DND-41 (cell line): Measurements from ENCODE around the gene TRANK1.

Source experiments
- ATAC-seq: fragments of 200-7000 bp; cut with Tn5 transposase; 3 replicates; pipeline ENCODE4 v1.9.1; 2021; ENCODE audit warnings: low read depth; ENCODE audit not compliant: insufficient read depth
- DNase-seq: peaks from one replicate; pipeline ENCODE4 v3.0.0-alpha.2; 2020
- H2AFZ ChIP-seq: 2 replicates; pipeline ENCODE4 v1.6.0; 2012; ENCODE audit warnings: low read depth, low read length
- H3K27ac ChIP-seq: 2 replicates; pipeline ENCODE4 v1.5.1; 2012; ENCODE audit warnings: low read length, inconsistent platforms
- H3K27me3 ChIP-seq: fragments of 200-600 bp; sonication (generic); 2 replicates; pipeline ENCODE4 v1.6.0; 2012; ENCODE audit warnings: low read length, mild to moderate bottlenecking, inconsistent platforms; ENCODE audit not compliant: insufficient read depth, poor library complexity
- H3K36me3 ChIP-seq: 2 replicates; pipeline ENCODE4 v1.5.1; 2012; ENCODE audit warnings: low read length, inconsistent platforms; ENCODE audit not compliant: insufficient read depth
- H3K4me1 ChIP-seq: 2 replicates; pipeline ENCODE4 v1.5.1; 2012; ENCODE audit warnings: mild to moderate bottlenecking, low read length; ENCODE audit not compliant: insufficient read depth
- H3K4me2 ChIP-seq: 2 replicates; pipeline ENCODE4 v1.6.0; 2012; ENCODE audit warnings: mild to moderate bottlenecking, moderate library complexity, low read length, inconsistent platforms; ENCODE audit not compliant: insufficient read depth
- H3K4me3 ChIP-seq, 2 experiments: fragments of 200-600 bp in 1 of 2; shearing (Covaris generic) in 1 of 2; 2 replicates each; pipeline ENCODE4 v1.5.1; 2012 to 2016; ENCODE audit warnings: inconsistent platforms in 2 of 2, low read length in 2 of 2, mild to moderate bottlenecking in 2 of 2, low read depth in 1 of 2, moderate library complexity in 1 of 2
- H3K79me2 ChIP-seq: 2 replicates; pipeline ENCODE4 v1.6.0; 2012; ENCODE audit warnings: low read length, inconsistent platforms; ENCODE audit not compliant: insufficient read depth
- H3K9ac ChIP-seq: 2 replicates; pipeline ENCODE4 v1.6.0; 2012; ENCODE audit warnings: low read depth, mild to moderate bottlenecking, inconsistent platforms, low read length, moderate library complexity
- H3K9me3 ChIP-seq: 2 replicates; pipeline ENCODE4 v1.5.1; 2012; ENCODE audit warnings: low read length, moderate library complexity, mild to moderate bottlenecking, inconsistent platforms; ENCODE audit not compliant: insufficient read depth, severe bottlenecking
- H4K20me1 ChIP-seq: 2 replicates; pipeline ENCODE4 v1.6.0; 2012; ENCODE audit warnings: low read length; ENCODE audit not compliant: insufficient read depth
- EZH2 ChIP-seq: IDR thresholded peaks from 3 replicates; pipeline ENCODE4 v1.6.1; 2012; ENCODE audit warnings: borderline replicate concordance, low read depth, mild to moderate bottlenecking, moderate library complexity, low read length, inconsistent platforms; ENCODE audit not compliant: severe bottlenecking
- TF ChIP-seq, protein P1 (sequence below): IDR thresholded peaks from 2 replicates; pipeline ENCODE4 v1.5.1; 2012; ENCODE audit warnings: borderline replicate concordance, low read length, moderate library complexity, mild to moderate bottlenecking; ENCODE audit not compliant: poor library complexity, severe bottlenecking; ENCODE audit errors: extremely low read depth

Gene TRANK1

DNA sequence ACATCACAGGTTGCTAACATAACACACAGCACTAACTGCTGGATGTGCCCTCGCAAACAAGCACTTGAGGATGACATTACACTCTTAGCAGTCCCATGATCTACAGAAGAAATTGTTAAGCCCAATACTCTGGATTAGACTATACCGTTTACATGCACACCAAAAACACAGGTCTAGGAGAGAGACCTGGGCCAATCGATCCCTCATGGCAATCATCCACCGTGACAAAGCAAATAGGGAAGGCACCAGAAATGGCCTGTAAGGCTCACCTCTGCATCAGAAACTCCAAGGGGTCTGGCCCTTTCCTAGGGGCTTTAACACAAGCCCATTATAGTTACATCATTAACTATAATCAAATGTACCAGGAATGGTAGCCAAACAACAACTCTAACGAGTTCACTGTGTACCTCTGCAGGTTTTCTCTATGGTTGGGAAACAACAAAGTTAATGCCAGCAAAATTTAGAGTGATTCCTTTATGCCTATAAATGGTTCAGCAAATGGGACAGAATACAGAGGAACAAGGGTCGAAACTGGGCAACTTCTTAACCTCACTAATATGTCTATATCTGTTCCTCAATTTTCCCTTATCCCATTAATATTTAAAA is 18.5 kb downstream of the TRANK1 start:
- no peak overlapping the region for H2AFZ ChIP-seq

GRCh38 chr3:36924744-36925521 is 19.9 kb downstream of the TRANK1 start:
- Histone ChIP-seq H3K27ac (no peak overlapping the region), H3K4me3 (no peak overlapping the region), H4K20me1 (no peaks in the 10 kb centered on the region), H3K27me3 (no peaks in the 10 kb centered on the region), H2AFZ (no peak overlapping the region), H3K9me3 (peaks cover 7% of the 10 kb centered on the region), H3K79me2 (no peaks in the 10 kb centered on the region), H3K4me1 (peaks cover 5% of the 10 kb centered on the region; the same call in 1 of the 2 replicates), H3K36me3 (no peaks in the 10 kb centered on the region), H3K4me2 (no peak overlapping the region), H3K9ac (no peak overlapping the region)
- TF ChIP-seq, protein P1, sequence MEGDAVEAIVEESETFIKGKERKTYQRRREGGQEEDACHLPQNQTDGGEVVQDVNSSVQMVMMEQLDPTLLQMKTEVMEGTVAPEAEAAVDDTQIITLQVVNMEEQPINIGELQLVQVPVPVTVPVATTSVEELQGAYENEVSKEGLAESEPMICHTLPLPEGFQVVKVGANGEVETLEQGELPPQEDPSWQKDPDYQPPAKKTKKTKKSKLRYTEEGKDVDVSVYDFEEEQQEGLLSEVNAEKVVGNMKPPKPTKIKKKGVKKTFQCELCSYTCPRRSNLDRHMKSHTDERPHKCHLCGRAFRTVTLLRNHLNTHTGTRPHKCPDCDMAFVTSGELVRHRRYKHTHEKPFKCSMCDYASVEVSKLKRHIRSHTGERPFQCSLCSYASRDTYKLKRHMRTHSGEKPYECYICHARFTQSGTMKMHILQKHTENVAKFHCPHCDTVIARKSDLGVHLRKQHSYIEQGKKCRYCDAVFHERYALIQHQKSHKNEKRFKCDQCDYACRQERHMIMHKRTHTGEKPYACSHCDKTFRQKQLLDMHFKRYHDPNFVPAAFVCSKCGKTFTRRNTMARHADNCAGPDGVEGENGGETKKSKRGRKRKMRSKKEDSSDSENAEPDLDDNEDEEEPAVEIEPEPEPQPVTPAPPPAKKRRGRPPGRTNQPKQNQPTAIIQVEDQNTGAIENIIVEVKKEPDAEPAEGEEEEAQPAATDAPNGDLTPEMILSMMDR = no peak
- no peak for TF ChIP-seq EZH2
- ATAC-seq (no peak), DNase-seq (no peak)

More for the DNA sequence above, 18.5 kb downstream of the TRANK1 start:
- no peak overlapping the region for H3K4me3 ChIP-seq
- no peak overlapping the region for H3K9ac ChIP-seq
- H3K4me2 ChIP-seq = no peak overlapping the region
- H3K4me1 ChIP-seq = peaks cover 5% of the 10 kb centered on the region; the same call in 1 of the 2 replicates
- no peak for DNase-seq
- H3K27ac ChIP-seq = no peak overlapping the region
- H4K20me1 ChIP-seq = no peaks in the 10 kb centered on the region
- peaks cover 2% of the 10 kb centered on the region for H3K9me3 ChIP-seq
- TF ChIP-seq, protein P1 = no peak
- TF ChIP-seq EZH2 = no peak
- no peaks in the 10 kb centered on the region for H3K79me2 ChIP-seq
- no peak for ATAC-seq
- no peaks in the 10 kb centered on the region for H3K27me3 ChIP-seq
- H3K36me3 ChIP-seq = no peaks in the 10 kb centered on the region

DNA sequence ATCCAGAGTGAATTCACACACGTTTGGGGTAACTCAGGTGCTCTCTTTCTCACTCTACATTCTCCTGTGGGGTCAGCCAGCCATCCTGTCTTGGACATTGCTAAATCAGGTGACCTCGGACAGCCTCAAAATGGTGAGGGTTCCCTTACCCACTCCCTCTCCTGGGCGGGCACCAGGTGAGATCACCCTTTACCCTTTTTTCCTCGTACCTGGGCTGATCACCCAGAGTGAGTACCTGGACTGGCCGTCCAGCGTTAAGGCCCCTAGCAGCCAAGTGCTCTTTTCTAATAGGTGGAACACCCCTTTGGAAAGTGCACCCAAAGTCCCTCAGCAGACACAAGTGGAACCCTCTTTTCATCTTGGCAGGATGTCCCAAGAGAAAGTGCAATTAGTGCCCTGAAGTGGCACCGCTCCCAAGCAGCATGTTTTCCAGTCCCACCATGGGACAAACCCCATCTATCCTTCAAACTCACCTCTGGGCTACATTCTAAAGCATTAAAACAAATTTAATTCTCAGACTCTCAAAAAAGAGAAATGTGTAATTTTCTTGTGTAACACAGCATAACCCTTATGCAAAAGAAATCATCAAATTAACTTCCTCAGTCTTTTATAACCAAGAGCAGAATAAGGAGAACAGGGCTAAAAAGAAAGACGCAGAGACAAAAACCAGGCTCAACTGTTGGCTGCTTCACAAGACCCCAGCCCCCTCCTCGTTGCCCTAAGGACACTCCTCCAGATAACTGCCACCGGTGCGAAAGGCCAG is 20.7 kb downstream of the TRANK1 start:
- Histone ChIP-seq H4K20me1 (no peaks in the 10 kb centered on the region), H3K36me3 (no peaks in the 10 kb centered on the region), H3K9ac (no peak overlapping the region), H3K79me2 (no peaks in the 10 kb centered on the region), H3K4me1 (peaks cover 5% of the 10 kb centered on the region; the same call in 1 of the 2 replicates), H3K4me2 (no peak overlapping the region), H3K4me3 (no peak overlapping the region), H3K9me3 (peaks cover 7% of the 10 kb centered on the region), H2AFZ (no peak overlapping the region), H3K27ac (no peak overlapping the region), H3K27me3 (no peaks in the 10 kb centered on the region)
- DNase-seq = no peak
- TF ChIP-seq, protein P1 = no peak
- ATAC-seq = no peak
